Stimulated activated CD4-positive, alpha-beta T cell treated with anti-CD3 and anti-CD28 coated beads, Interleukin-12 subunit alpha, Interleukin-12 subunit beta, amount 100 ng/mL, for 48 hours (primary cell): Measurements from ENCODE around the gene KDM4B.

Experiments
- DNase-seq, 3 donors: peaks; one replicate each; pipeline ENCODE4 v3.0.0-alpha.2; 2020; ENCODE audit warnings: low read depth in 2 of 3, low spot score in 1 of 3

Gene KDM4B

GRCh38 chr19:5120321-5120720 is 151.4 kb downstream of the KDM4B start:
- DNase-seq, result no peak

- no peak for DNase-seq
Measured at GRCh38 chr19:5120833-5121232, 151.9 kb downstream of the KDM4B start.

- DNase-seq, result no peak
Measured at GRCh38 chr19:5121266-5122120, 152.6 kb downstream of the KDM4B start.

GRCh38 chr19:5122121-5122400 is 153.1 kb downstream of the KDM4B start:
- DNase-seq, result no peak

GRCh38 chr19:5122671-5123409 is 153.9 kb downstream of the KDM4B start:
- no peak for DNase-seq

GRCh38 chr19:5123646-5124045 is 154.7 kb downstream of the KDM4B start:
- DNase-seq, result no peak

GRCh38 chr19:5124111-5124855 is 155.4 kb downstream of the KDM4B start:
- DNase-seq, result no peak

GRCh38 chr19:5125376-5125775 is 156.5 kb downstream of the KDM4B start:
- DNase-seq, result no peak

GRCh38 chr19:5125797-5126497 is 157.0 kb downstream of the KDM4B start:
- no peak for DNase-seq

- DNase-seq, result no peak
Measured at GRCh38 chr19:5126498-5127223, 157.7 kb downstream of the KDM4B start.

- DNase-seq, result no peak
Measured at GRCh38 chr19:5127717-5128116, 158.8 kb downstream of the KDM4B start.

GRCh38 chr19:5128251-5128935 is 159.5 kb downstream of the KDM4B start:
- DNase-seq, result no peak

- no peak for DNase-seq
Measured at GRCh38 chr19:5128936-5129389, 160.1 kb downstream of the KDM4B start.

GRCh38 chr19:5129691-5130090 is 160.8 kb downstream of the KDM4B start:
- no peak for DNase-seq

- DNase-seq, result peak in 1 of 3 donors; percentile 30
Measured at GRCh38 chr19:5130371-5131030, 161.6 kb downstream of the KDM4B start.

GRCh38 chr19:5131031-5131505 is 162.2 kb downstream of the KDM4B start:
- no peak for DNase-seq

GRCh38 chr19:5131506-5132205 is 162.7 kb downstream of the KDM4B start:
- DNase-seq, result no peak

- no peak for DNase-seq
Measured at GRCh38 chr19:5132206-5132560, 163.3 kb downstream of the KDM4B start.
